T-helper 17 cell (primary cell): ENCODE measurements around the gene WDR53. TPM values are rescaled to one million over a fixed set of nuclear protein-coding genes. Genes with fewer than 3 reads are reported as not detected.
"Not testable (repeated sequence)": the region's sequence is repeated elsewhere in the genome, so short reads cannot be mapped to it uniquely, and the experiment has no call there.

Experiments
- ATAC-seq: fragments of 150-1000 bp; cut with Tn5 transposase; 2 replicates; pipeline ENCODE4 v1.10.0; 2021; ENCODE audit warnings: mild to moderate bottlenecking, moderate library complexity
- DNase-seq, 3 donors: peaks; one replicate each; pipeline versions ENCODE4 v3.0.0 to v3.0.0-alpha.2; 2020 to 2021
- H3K9me3 ChIP-seq: one replicate; pipeline ENCODE4 v1.7.0; 2013; ENCODE audit warnings: low read length, mild to moderate bottlenecking; ENCODE audit not compliant: control insufficient read depth, poor library complexity, severe bottlenecking
- H3K27ac Mint-ChIP-seq: one replicate; pipeline ENCODE4 v1.8.0; 2022; ENCODE audit warnings: mild to moderate bottlenecking, moderate library complexity, mixed read lengths
- H3K27me3 Mint-ChIP-seq: one replicate; pipeline ENCODE4 v1.8.0; 2022; ENCODE audit warnings: mixed read lengths
- H3K36me3 Mint-ChIP-seq: one replicate; pipeline ENCODE4 v1.8.0; 2022; ENCODE audit warnings: low read depth, mixed read lengths
- H3K4me1 Mint-ChIP-seq: one replicate; pipeline ENCODE4 v1.8.0; 2022; ENCODE audit warnings: mild to moderate bottlenecking, mixed read lengths
- H3K4me3 Mint-ChIP-seq: one replicate; pipeline ENCODE4 v1.8.0; 2022; ENCODE audit warnings: mild to moderate bottlenecking, moderate library complexity, mixed read lengths
- total RNA-seq, 4 donors: library from RNA in 2 of 4; stranded (reverse) in 2 of 4; gene quantifications; one replicate each; pipeline ENCODE4 v1.2.3 and lab custom pipeline; 2022 to 2026

Gene WDR53
- 10 to 100 TPM; 18.1 to 29.6 TPM for total RNA-seq
- total RNA-seq (lab: John Stamatoyannopoulos, UW) = 17.0 to 27.2 reads per million in 2 donors

GRCh38 chr3:196568246-196569002 lies at the start of gene WDR53, which contains the start of gene FBXO45:
TSS of gene WDR53 (minus strand) at chr3:196568554. CDS start at chr3:196561475, 7,079 bp downstream.
TSS of gene FBXO45 (plus strand) at chr3:196568660. CDS start at chr3:196568985, 325 bp downstream.
- peaks cover 34% of the 10 kb centered on the region for H3K4me1 Mint-ChIP-seq

DNA sequence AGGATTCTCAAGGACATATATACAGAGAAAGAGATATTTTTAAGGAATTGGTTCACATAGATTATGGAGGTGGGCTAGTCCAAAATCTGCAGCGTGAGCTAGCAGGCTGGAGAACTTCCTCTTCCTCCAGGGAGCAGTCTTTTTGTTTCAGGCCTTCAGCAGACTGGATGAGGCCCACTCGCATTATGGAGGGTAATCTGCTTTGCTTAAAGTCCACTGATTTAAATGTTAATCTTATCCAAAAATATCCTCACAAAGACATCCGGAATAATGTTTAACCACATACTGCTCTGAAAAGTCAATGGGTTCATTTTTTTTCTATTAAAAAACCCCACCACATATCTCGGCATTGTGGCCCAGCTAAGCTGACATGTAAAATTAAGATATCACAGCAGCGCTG lies 48.9 kb upstream of the WDR53 start:
- no peaks in the 10 kb centered on the region for H3K9me3 ChIP-seq
- Mint-ChIP-seq H3K27me3 (no peaks in the 10 kb centered on the region), H3K27ac (no peak overlapping the region), H3K4me1 (peaks cover 21% of the 10 kb centered on the region), H3K36me3 (no peaks in the 10 kb centered on the region), H3K4me3 (no peak overlapping the region)
- ATAC-seq = no peak
- no peak for DNase-seq

More at GRCh38 chr3:196568246-196569002, at the start of gene WDR53, which contains the start of gene FBXO45:
- peak; percentile 92 to 94 (median 93) for DNase-seq
- no peaks in the 10 kb centered on the region for H3K9me3 ChIP-seq
- Mint-ChIP-seq H3K27me3 (no peaks in the 10 kb centered on the region), H3K4me3 (peak within 1 kb of the TSS; percentile 97), H3K27ac (peak within 1 kb of the TSS; percentile 98), H3K36me3 (no peaks in the 10 kb centered on the region)
- ATAC-seq = peak; percentile 90

GRCh38 chr3:196615234-196615633 lies 46.9 kb upstream of the WDR53 start:
- ATAC-seq, DNase-seq, H3K9me3 ChIP-seq, H3K27ac Mint-ChIP-seq, H3K4me3 Mint-ChIP-seq, H3K27me3 Mint-ChIP-seq, H3K36me3 Mint-ChIP-seq: not testable (repeated sequence)
- H3K4me1 Mint-ChIP-seq = peaks cover 23% of the 10 kb centered on the region

GRCh38 chr3:196611761-196612483 lies 43.6 kb upstream of the WDR53 start:
- ATAC-seq = peak; percentile 11
- Mint-ChIP-seq H3K36me3 (no peaks in the 10 kb centered on the region), H3K27ac (peak overlapping the region; percentile 87), H3K4me1 (peaks cover 26% of the 10 kb centered on the region), H3K4me3 (peak overlapping the region; percentile 65), H3K27me3 (no peaks in the 10 kb centered on the region)
- no peaks in the 10 kb centered on the region for H3K9me3 ChIP-seq
- DNase-seq = no peak

GRCh38 chr3:196609805-196610515 lies 41.6 kb upstream of the WDR53 start:
- peak; percentile 43 for ATAC-seq
- Mint-ChIP-seq H3K27ac (peak overlapping the region; percentile 88), H3K36me3 (no peaks in the 10 kb centered on the region), H3K4me1 (peaks cover 29% of the 10 kb centered on the region), H3K4me3 (peak overlapping the region; percentile 67), H3K27me3 (no peaks in the 10 kb centered on the region)
- no peaks in the 10 kb centered on the region for H3K9me3 ChIP-seq
- no peak for DNase-seq

GRCh38 chr3:196609343-196609775 lies 41.0 kb upstream of the WDR53 start:
- H3K9me3 ChIP-seq = no peaks in the 10 kb centered on the region
- peak overlapping the region; percentile 88 for H3K27ac Mint-ChIP-seq
- peak overlapping the region; percentile 57 for H3K4me3 Mint-ChIP-seq
- H3K36me3 Mint-ChIP-seq = no peaks in the 10 kb centered on the region
- H3K27me3 Mint-ChIP-seq = no peaks in the 10 kb centered on the region
- ATAC-seq (peak; percentile 88), DNase-seq (peak; percentile 85 to 93 (median 88))
- peaks cover 32% of the 10 kb centered on the region for H3K4me1 Mint-ChIP-seq

DNA sequence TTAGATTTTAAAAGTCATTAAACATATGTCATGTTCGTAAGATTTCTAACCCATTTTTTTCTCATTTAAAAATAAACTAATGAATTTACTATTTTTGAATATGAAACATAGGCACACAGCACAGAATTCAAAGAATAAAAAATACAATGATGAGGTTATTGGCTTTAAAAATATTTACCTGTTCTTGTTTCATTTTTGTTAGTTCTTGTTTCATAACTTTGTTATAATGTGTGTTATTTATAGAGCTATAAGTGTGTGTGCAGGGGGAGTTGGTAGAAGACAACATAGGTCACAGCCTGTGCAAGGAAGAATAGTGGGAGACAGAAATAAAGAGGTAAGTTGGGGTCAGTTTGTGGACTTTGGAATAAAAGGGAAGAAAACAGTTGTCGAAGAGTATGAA lies 40.3 kb upstream of the WDR53 start:
- Mint-ChIP-seq H3K27me3 (no peaks in the 10 kb centered on the region), H3K36me3 (no peaks in the 10 kb centered on the region), H3K4me3 (no peak overlapping the region), H3K4me1 (peaks cover 32% of the 10 kb centered on the region), H3K27ac (no peak overlapping the region)
- DNase-seq (no peak), ATAC-seq (no peak)
- H3K9me3 ChIP-seq = no peaks in the 10 kb centered on the region

- peak overlapping the region; percentile 63 for H3K4me3 Mint-ChIP-seq
- H3K27me3 Mint-ChIP-seq = no peaks in the 10 kb centered on the region
- no peaks in the 10 kb centered on the region for H3K9me3 ChIP-seq
- peak in 2 of 3 donors; percentile 27 to 35 for DNase-seq
- H3K36me3 Mint-ChIP-seq = no peaks in the 10 kb centered on the region
- peak; percentile 87 for ATAC-seq
- peaks cover 11% of the 10 kb centered on the region for H3K4me1 Mint-ChIP-seq
- H3K27ac Mint-ChIP-seq = peak overlapping the region; percentile 32
Observed at GRCh38 chr3:196604548-196604947, 36.2 kb upstream of the WDR53 start.

DNA sequence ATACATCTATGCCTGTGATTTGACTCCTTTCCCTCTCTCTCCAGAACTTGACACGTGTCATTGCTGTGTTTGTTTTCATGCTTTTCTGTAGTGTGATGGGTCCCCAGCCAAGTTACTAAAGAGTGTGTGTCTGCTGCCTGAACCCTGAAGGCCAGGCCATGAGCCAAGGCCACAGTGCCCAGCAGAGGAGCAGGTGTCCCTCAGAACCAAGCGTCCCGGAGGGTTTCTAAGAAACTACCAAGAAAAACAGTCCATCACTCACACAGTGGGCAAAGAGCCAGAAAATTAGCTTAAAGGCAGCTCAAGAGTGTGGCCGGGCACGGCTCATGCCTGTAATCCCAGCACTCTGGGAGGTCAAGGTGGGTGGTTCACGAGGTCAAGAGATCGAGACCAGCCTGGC lies 35.3 kb upstream of the WDR53 start:
- ATAC-seq = no peak
- DNase-seq = no peak
- Mint-ChIP-seq H3K4me1 (peaks cover 6% of the 10 kb centered on the region), H3K36me3 (no peaks in the 10 kb centered on the region), H3K27me3 (no peaks in the 10 kb centered on the region), H3K4me3 (no peak overlapping the region), H3K27ac (no peak overlapping the region)
- H3K9me3 ChIP-seq = no peaks in the 10 kb centered on the region

GRCh38 chr3:196602673-196603072 lies 34.3 kb upstream of the WDR53 start:
- no peak for DNase-seq
- Mint-ChIP-seq H3K4me3 (no peak overlapping the region), H3K4me1 (peaks cover 12% of the 10 kb centered on the region), H3K27ac (no peak overlapping the region), H3K27me3 (no peaks in the 10 kb centered on the region), H3K36me3 (no peaks in the 10 kb centered on the region)
- no peak for ATAC-seq
- H3K9me3 ChIP-seq = no peaks in the 10 kb centered on the region

DNA sequence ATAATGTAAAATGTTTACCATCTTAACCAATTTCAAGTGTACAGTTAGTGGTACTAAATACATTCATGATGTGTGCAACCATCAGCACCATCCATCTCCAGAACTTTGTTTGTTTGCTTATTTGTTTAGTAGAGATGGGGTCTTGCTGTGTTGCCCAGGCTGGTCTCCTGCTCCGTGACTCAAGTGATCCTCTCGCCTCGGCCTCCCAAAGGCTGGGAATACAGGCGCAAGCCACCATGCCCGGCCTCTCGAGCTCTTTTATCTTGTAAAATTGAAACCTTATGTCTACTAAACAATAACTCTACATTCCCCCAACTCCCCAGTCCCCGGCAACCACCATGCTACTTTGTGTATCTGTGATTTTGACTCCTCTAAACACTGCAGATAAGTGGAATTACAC lies 32.0 kb upstream of the WDR53 start:
- DNase-seq (no peak), ATAC-seq (no peak)
- peaks cover 15% of the 10 kb centered on the region for H3K4me1 Mint-ChIP-seq
- H3K4me3 Mint-ChIP-seq = no peak overlapping the region
- peaks cover 5% of the 10 kb centered on the region for H3K27me3 Mint-ChIP-seq
- H3K27ac Mint-ChIP-seq = no peak overlapping the region
- no peaks in the 10 kb centered on the region for H3K36me3 Mint-ChIP-seq
- H3K9me3 ChIP-seq = no peaks in the 10 kb centered on the region

DNA sequence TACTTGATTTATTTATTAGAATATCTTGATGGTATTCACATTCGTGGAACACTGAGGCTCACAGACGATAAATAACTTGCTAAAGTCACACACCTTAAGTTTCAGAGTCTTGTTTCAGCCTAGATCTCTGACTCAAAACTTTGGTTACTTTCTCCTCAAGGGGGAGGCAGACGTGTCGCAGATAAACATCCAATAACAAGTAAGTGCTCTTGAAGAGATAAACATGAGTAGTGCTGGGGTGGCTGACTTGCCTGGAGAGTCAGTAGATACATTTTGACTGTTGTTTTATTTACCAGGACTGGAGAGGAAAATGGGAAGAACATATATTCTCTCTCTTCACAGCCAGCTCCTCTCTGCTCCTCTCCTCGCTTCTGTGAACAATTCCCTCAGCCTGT lies 31.4 kb upstream of the WDR53 start:
- Mint-ChIP-seq H3K4me3 (no peak overlapping the region), H3K27ac (no peak overlapping the region), H3K4me1 (peaks cover 12% of the 10 kb centered on the region), H3K36me3 (no peaks in the 10 kb centered on the region), H3K27me3 (peaks cover 5% of the 10 kb centered on the region)
- no peak for ATAC-seq
- H3K9me3 ChIP-seq = no peaks in the 10 kb centered on the region
- no peak for DNase-seq
